HepG2 (cell line): Measurements from ENCODE around the gene FBXO11. TPM values are rescaled to one million over a fixed set of nuclear protein-coding genes. Genes with fewer than 3 reads are reported as not detected.

Experiments
- ATAC-seq: fragments of 200-7000 bp; cut with Tn5 transposase; 3 replicates; pipeline ENCODE4 v1.9.1; 2020; ENCODE audit warnings: mild to moderate bottlenecking, moderate library complexity
- BruUV-seq: library from RNA; stranded (reverse); fragments of 400-500 nt; replicated peaks from 2 replicates; lab custom pipeline; 2021; lab: Mats Ljungman, UMichigan
- CTCF ChIA-PET: fragments of 300-600 bp; formaldehyde crosslinking; extraction: SDS; loops from one replicate; lab custom pipeline; 2021; ENCODE audit warnings: low total read pairs, inconsistent platforms, low intra/inter-chr PET ratio; lab: Yijun Ruan, JAX
- POLR2A ChIA-PET: fragments of 350-600 bp; sonication (Branson Sonifier 250); formaldehyde crosslinking; loops from one replicate; lab custom pipeline; 2020; ENCODE audit warnings: antibody characterized with exemption, inconsistent platforms; lab: Yijun Ruan, JAX
- DNase-seq: peaks from one replicate; pipeline ENCODE4 v3.0.0-alpha.2; 2015; ENCODE audit warnings: low spot score
- FAIRE-seq: peaks from 3 replicates; lab custom pipeline; 2011; peaks lifted over from hg19 to GRCh38; lab: Jason Lieb, UNC
- H2AFZ ChIP-seq: one replicate; pipeline ENCODE4 v1.6.1; 2011; ENCODE audit warnings: low read length, inconsistent platforms
- H3K27ac ChIP-seq: fragments of 300-600 bp; 3 replicates; pipeline ENCODE4 v1.8.0; 2011; ENCODE audit warnings: mixed run types, mild to moderate bottlenecking, mixed read lengths, low read length, inconsistent platforms; ENCODE audit not compliant: insufficient read depth; ENCODE audit errors: extremely low read length
- H3K27me3 ChIP-seq, 2 experiments: fragments of 200-600 bp in 1 of 2; 2 replicates in 1 of 2; 3 replicates in 1 of 2; pipeline versions ENCODE4 v1.6.0 to v1.8.0; 2011; ENCODE audit warnings: low read length in 2 of 2, mild to moderate bottlenecking in 2 of 2, moderate library complexity in 2 of 2, inconsistent platforms in 1 of 2; ENCODE audit not compliant: insufficient read depth in 2 of 2, control insufficient read depth in 1 of 2
- H3K36me3 ChIP-seq, 2 experiments: fragments of 200-600 bp in 1 of 2; replicated peaks in 1 of 2; 2 replicates in 1 of 2; 3 replicates in 1 of 2; pipeline versions ENCODE4 v1.5.1 to v1.8.0; 2011; ENCODE audit warnings: low read length in 2 of 2, inconsistent platforms in 1 of 2; ENCODE audit not compliant: insufficient read depth in 2 of 2, control insufficient read depth in 1 of 2
- H3K4me1 ChIP-seq: 2 replicates; pipeline ENCODE4 v1.5.1; 2012; ENCODE audit warnings: low read length, inconsistent platforms; ENCODE audit not compliant: insufficient read depth
- H3K4me2 ChIP-seq: 2 replicates; pipeline ENCODE4 v1.6.0; 2011; ENCODE audit warnings: low read depth, low read length, inconsistent platforms
- H3K4me3 ChIP-seq, 3 experiments: fragments of 200-600 bp in 1 of 3; sonication (generic), shearing (Covaris generic) in 1 of 3; replicated peaks in 1 of 3; 2 replicates each; pipeline ENCODE4 v1.5.1; 2011 to 2016; ENCODE audit warnings: low read length in 3 of 3, inconsistent platforms in 2 of 3, low read depth in 2 of 3, mild to moderate bottlenecking in 2 of 3, control low read depth in 1 of 3, mixed read lengths in 1 of 3; ENCODE audit not compliant: insufficient read depth in 1 of 3
- H3K79me2 ChIP-seq: one replicate; pipeline ENCODE4 v1.6.1; 2011; ENCODE audit warnings: low read length, inconsistent platforms; ENCODE audit not compliant: insufficient read depth
- H3K9ac ChIP-seq: 2 replicates; pipeline ENCODE4 v1.6.0; 2011; ENCODE audit warnings: mild to moderate bottlenecking, low read depth, low read length, inconsistent platforms; ENCODE audit not compliant: insufficient read depth
- H3K9me3 ChIP-seq: 2 replicates; pipeline ENCODE4 v1.5.1; 2012; ENCODE audit warnings: mild to moderate bottlenecking, low read length
- H4K20me1 ChIP-seq: 2 replicates; pipeline ENCODE4 v1.6.0; 2011; ENCODE audit warnings: inconsistent platforms, mild to moderate bottlenecking, low read length, moderate library complexity; ENCODE audit not compliant: insufficient read depth
- ADNP ChIP-seq: sonication (generic); formaldehyde crosslinking; IDR thresholded peaks from 2 replicates; pipeline ENCODE4 v1.4.0; 2020; ENCODE audit warnings: missing genetic modification reagents
- CBX5 ChIP-seq: sonication (generic); formaldehyde crosslinking; IDR thresholded peaks from 2 replicates; pipeline ENCODE4 v1.4.0; 2020; ENCODE audit warnings: missing genetic modification reagents, borderline replicate concordance
- CEBPG ChIP-seq: IDR thresholded peaks from 2 replicates; pipeline ENCODE4 v1.6.1; 2016
- GABPA ChIP-seq, 2 experiments: IDR thresholded peaks; 2 replicates each; pipeline ENCODE4 v1.6.1; 2011 to 2016; ENCODE audit warnings: low read depth in 2 of 2, low read length in 1 of 2, missing biosample characterization in 1 of 2, missing genetic modification characterization in 1 of 2
- SIX1 ChIP-seq: sonication (generic); formaldehyde crosslinking; IDR thresholded peaks from 2 replicates; pipeline ENCODE4 v1.4.0; 2020; ENCODE audit warnings: missing genetic modification reagents, borderline replicate concordance
- ZNF138 ChIP-seq: sonication (generic); formaldehyde crosslinking; IDR thresholded peaks from 2 replicates; pipeline ENCODE4 v1.5.0; 2020; ENCODE audit warnings: mild to moderate bottlenecking, low read depth, missing genetic modification reagents
- ZNF253 ChIP-seq: sonication (generic); formaldehyde crosslinking; IDR thresholded peaks from 2 replicates; pipeline ENCODE4 v1.8.0; 2022; ENCODE audit warnings: mild to moderate bottlenecking, missing genetic modification reagents, borderline replicate concordance
- ZNF333 ChIP-seq: sonication (generic); formaldehyde crosslinking; IDR thresholded peaks from 2 replicates; pipeline ENCODE4 v1.4.0; 2020; ENCODE audit warnings: mild to moderate bottlenecking, missing genetic modification reagents, borderline replicate concordance
- ZNF350 ChIP-seq: sonication (generic); formaldehyde crosslinking; IDR thresholded peaks from 2 replicates; pipeline ENCODE4 v1.4.0; 2020; ENCODE audit warnings: mild to moderate bottlenecking, low read depth, missing genetic modification reagents, borderline replicate concordance
- WGBS: methylation state at CpG from one replicate; pipeline ENCODE4 v1.1.6; 2017; ENCODE audit warnings: low lambda C conversion rate; 5-methylcytosine and 5-hydroxymethylcytosine counted together
- in situ Hi-C: cut with HindIII; loops from 2 replicates; pipeline ENCODE4 v1.10.0; 2017; ENCODE audit warnings: low pct_unique_long_range_greater_than_20kb; ENCODE audit not compliant: extremely low pct_ligation_motif_present
- intact Hi-C: fragments of 100-400 bp; cut with micrococcal nuclease; formaldehyde crosslinking; loops from one replicate; pipeline ENCODE4 v1.10.0; 2022; ENCODE audit not compliant: unreplicated experiment
- polyA plus RNA-seq, 8 experiments: library from polyadenylated mRNA; depleted of rRNA in 3 of 8; stranded (reverse) in 7 of 8; unstranded in 1 of 8; fragments of >200 nt; fragmentation: Illumina TruSeq in 4 of 8; extraction: Trizol in 4 of 8; gene quantifications; 2 replicates each; pipeline versions ENCODE4 v1.2.1 to v1.2.3, GENCODE V29; 2011 to 2016; ENCODE audit warnings: low read depth in 4 of 8, missing spikeins in 1 of 8, mixed read lengths in 1 of 8; ENCODE audit not compliant: insufficient read depth in 1 of 8
- total RNA-seq, 5 experiments: library from RNA; depleted of rRNA; stranded (reverse); fragments of >200 nt; fragmentation: Illumina TruSeq; extraction: Trizol; gene quantifications; 2 replicates each; pipeline ENCODE4 v1.2.3, GENCODE V29; 2016; ENCODE audit warnings: low read depth in 1 of 5
- TF ChIP-seq, protein P1 (sequence below): sonication (generic); formaldehyde crosslinking; IDR thresholded peaks from 2 replicates; pipeline ENCODE4 v1.8.0; 2022; ENCODE audit warnings: mild to moderate bottlenecking, missing genetic modification reagents
- TF ChIP-seq, protein P2 (sequence below): sonication (generic); formaldehyde crosslinking; IDR thresholded peaks from 2 replicates; pipeline ENCODE4 v1.4.0; 2020; ENCODE audit warnings: missing genetic modification reagents
- TF ChIP-seq, protein P3 (sequence below): IDR thresholded peaks from 2 replicates; pipeline ENCODE4 v1.6.1; 2018; ENCODE audit warnings: missing genetic modification reagents

Gene FBXO11
- total and polyA plus RNA-seq, 2 of the 13 experiments (the other 11 are each of a cell fraction or from before 2014, with no cell fraction given) = 27.9 to 47.6 TPM

DNA sequence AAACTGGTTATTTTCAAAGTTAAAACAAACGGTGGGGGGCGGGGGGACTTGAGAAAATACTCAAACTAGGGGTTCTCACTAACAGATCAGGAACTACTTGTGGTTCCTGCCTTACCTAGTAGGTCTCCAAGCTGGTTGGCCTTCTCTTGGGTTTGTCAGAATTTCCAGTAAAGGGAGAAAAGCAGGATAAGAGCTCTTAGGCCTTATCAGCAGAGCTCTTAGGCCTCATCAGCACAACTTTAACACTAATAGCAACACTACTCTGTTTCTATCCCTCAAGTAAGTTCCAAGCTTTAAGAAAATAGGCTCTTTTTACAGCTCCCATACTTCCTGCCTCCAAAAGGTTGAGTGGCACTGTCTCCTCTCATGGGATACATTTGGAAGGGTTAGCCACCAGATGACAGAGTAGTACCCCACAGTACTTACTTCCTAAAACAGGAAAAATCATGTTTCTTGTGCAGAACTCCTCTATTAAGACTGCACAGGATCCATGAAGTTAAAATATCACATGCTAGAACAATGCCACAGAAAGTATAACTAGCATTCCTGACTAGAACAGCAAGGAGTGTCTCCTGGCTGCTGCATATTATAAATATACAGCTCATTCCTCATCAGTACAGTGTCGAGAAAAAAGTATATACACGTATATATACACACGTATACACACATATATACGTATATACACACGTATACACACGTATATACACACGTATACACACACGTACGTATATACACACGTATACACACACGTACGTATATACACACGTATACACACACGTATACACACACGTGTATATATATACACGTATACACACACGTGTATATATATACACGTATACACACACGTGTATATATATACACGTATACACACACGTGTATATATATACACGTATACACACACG lies 6.1 kb downstream of the FBXO11 start:
- peaks cover 58% of the 10 kb centered on the region for H4K20me1 ChIP-seq
- H3K4me2 ChIP-seq = no peak overlapping the region
- H3K27ac ChIP-seq = peak overlapping the region; percentile 31
- H3K27me3 ChIP-seq = no peaks in the 10 kb centered on the region; a peak in 1 of 5 replicates
- ChIA-PET CTCF (no interaction called here), POLR2A (interaction anchor here (0.9 kb wide), 1 partner anchor 29 kb away, joined by 3 read pairs; no protein-coding TSS in a partner anchor)
- H3K9ac ChIP-seq = no peak overlapping the region
- no peaks in the 10 kb centered on the region for H3K9me3 ChIP-seq
- FAIRE-seq (no peak), ATAC-seq (no peak), DNase-seq (no peak)
- TF ChIP-seq CEBPG (CRISPR knock-in tag) = no peak
- no peak for TF ChIP-seq ZNF138 (CRISPR knock-in tag)
- in situ Hi-C loops (no loop called here), intact Hi-C loops (loop anchor here (10.0 kb wide), 2 partner anchors 115 to 325 kb away; partner anchors contain the start of gene MSH6)
- H3K36me3 ChIP-seq = no peaks in the 10 kb centered on the region; a peak in 1 of 5 replicates
- no TSS peak for BruUV-seq
- H2AFZ ChIP-seq = no peak overlapping the region
- H3K4me3 ChIP-seq = no peak overlapping the region
- peaks cover 94% of the 10 kb centered on the region for H3K79me2 ChIP-seq
- WGBS = 73% methylated on average over 25 of the region's 25 CpGs
- peaks cover 48% of the 10 kb centered on the region for H3K4me1 ChIP-seq

DNA sequence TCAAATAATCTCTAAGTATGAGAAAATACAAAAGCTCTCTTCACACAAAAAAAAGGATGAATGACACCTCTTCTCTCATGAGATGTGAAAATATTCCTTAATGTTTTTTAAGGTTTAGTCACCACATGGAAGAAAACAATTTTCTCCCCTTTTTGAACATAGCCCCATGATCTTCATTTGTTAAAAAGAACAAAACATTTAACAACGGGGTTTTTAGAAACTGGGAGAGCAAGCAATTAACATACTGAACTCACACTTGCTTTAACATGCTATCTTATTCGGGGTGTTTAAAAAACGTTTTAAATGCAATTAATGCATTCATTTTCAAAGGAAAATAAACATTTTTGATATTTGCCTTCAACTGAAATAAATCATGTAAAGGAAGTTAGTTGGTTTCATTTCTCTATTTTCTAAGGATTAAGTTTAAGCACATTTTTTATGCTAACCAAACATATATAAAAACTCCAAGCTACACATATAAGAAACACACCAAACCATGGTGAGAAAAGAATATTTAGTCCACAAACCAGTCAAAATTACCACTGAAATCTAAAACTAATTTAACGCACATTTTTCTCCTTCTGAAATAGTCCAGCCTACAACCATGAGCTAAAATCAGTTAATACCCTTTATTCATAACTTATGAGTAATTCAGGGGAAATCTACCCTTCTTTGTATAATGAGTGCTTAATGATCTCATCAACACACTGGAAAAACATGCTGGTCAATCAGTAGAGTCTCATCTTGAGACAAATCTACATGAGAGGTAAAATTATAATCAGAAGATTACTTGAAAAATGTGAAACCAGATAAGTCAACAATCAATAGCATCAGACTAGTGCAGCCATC lies 8.2 kb downstream of the FBXO11 start:
- ChIA-PET CTCF (no interaction called here), POLR2A (no interaction called here)
- Histone ChIP-seq H3K27me3 (no peaks in the 10 kb centered on the region), H3K9ac (no peak overlapping the region), H3K79me2 (peaks cover 95% of the 10 kb centered on the region), H3K4me1 (peaks cover 41% of the 10 kb centered on the region), H2AFZ (no peak overlapping the region), H4K20me1 (peaks cover 59% of the 10 kb centered on the region), H3K27ac (no peak overlapping the region), H3K36me3 (no peaks in the 10 kb centered on the region; a peak in 1 of 5 replicates), H3K9me3 (no peaks in the 10 kb centered on the region), H3K4me2 (no peak overlapping the region), H3K4me3 (no peak overlapping the region)
- intact Hi-C loops = no loop called here
- in situ Hi-C loops = no loop called here
- 79% methylated on average over 4 of the region's 4 CpGs for WGBS
- no peak for FAIRE-seq
- no peak for ATAC-seq
- BruUV-seq = no TSS peak
- no peak for DNase-seq
- TF ChIP-seq, protein P1, sequence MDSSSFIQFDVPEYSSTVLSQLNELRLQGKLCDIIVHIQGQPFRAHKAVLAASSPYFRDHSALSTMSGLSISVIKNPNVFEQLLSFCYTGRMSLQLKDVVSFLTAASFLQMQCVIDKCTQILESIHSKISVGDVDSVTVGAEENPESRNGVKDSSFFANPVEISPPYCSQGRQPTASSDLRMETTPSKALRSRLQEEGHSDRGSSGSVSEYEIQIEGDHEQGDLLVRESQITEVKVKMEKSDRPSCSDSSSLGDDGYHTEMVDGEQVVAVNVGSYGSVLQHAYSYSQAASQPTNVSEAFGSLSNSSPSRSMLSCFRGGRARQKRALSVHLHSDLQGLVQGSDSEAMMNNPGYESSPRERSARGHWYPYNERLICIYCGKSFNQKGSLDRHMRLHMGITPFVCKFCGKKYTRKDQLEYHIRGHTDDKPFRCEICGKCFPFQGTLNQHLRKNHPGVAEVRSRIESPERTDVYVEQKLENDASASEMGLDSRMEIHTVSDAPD (CRISPR knock-in tag) = no peak
- TF ChIP-seq, protein P2, sequence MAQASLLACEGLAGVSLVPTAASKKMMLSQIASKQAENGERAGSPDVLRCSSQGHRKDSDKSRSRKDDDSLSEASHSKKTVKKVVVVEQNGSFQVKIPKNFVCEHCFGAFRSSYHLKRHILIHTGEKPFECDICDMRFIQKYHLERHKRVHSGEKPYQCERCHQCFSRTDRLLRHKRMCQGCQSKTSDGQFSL (CRISPR knock-in tag) = no peak
- TF ChIP-seq CBX5 (CRISPR knock-in tag) (no peak), ZNF333 (CRISPR knock-in tag) (no peak), ZNF350 (CRISPR knock-in tag) (no peak), SIX1 (CRISPR knock-in tag) (no peak), ZNF253 (CRISPR knock-in tag) (no peak), ADNP (CRISPR knock-in tag) (no peak), GABPA (IDR thresholded peaks at IDR 0.05; ENCODE audit: low read depth, low read length) (no peak), GABPA (CRISPR knock-in tag; IDR thresholded peaks at IDR 0.05; ENCODE audit: low read depth) (no peak)
- TF ChIP-seq, protein P3, sequence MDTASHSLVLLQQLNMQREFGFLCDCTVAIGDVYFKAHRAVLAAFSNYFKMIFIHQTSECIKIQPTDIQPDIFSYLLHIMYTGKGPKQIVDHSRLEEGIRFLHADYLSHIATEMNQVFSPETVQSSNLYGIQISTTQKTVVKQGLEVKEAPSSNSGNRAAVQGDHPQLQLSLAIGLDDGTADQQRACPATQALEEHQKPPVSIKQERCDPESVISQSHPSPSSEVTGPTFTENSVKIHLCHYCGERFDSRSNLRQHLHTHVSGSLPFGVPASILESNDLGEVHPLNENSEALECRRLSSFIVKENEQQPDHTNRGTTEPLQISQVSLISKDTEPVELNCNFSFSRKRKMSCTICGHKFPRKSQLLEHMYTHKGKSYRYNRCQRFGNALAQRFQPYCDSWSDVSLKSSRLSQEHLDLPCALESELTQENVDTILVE (CRISPR knock-in tag) = no peak
